HG03432 (cell line): ENCODE measurements around the gene ZNF175.

Experiments used
- ATAC-seq: cut with Tn5 transposase; IDR thresholded peaks from one replicate; pipeline ENCODE4 v1.9.1; 2021; ENCODE audit warnings: mild to moderate bottlenecking, moderate library complexity; ENCODE audit not compliant: unreplicated experiment

ZNF175 gene

GRCh38 chr19:51549533-51550324 lies 21.4 kb upstream of the ZNF175 start:
- no peak for ATAC-seq

DNA sequence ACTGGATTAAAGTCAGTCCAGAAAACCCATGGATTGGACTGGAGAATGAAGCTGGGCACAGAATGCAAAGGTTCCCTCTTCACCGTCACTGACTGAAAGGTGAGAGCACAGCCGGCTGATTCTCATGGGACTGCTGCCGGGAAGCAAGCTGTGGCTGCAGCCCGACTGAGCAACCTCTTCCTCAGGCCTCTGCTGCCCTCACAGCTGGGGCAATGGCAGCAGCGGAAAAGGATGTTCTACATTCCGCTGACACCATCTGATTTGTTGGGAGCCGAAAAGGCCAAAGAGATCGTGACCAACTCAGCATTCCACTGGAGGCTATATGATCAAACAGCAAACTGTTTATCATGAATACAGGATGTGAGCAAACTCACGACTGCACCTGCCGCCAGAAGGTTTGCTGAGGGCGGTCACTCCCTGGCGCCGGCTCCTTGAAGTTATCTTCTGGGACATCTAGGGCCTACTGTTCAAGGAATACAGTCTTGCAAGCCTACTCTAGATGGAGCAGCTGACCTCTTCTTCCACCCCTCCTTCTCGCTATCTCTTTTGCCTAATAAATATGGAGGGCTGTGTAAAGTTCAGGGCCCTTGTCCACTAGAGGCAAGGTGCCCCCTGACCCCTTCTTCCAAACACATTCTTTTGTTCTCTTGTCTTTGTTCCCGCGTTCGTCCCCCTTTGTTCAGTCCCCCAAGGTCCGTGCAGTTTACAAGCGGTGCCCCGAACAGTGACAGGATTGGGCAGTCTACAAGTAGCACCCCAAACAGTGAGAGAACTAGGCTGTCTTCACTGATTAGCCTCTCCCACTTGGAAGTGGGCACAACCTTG lies 20.0 kb upstream of the ZNF175 start:
- ATAC-seq = no peak

GRCh38 chr19:51551673-51552432 lies 19.2 kb upstream of the ZNF175 start:
- ATAC-seq = no peak

- ATAC-seq = no peak
Measured at GRCh38 chr19:51552608-51552995, 18.5 kb upstream of the ZNF175 start.

DNA sequence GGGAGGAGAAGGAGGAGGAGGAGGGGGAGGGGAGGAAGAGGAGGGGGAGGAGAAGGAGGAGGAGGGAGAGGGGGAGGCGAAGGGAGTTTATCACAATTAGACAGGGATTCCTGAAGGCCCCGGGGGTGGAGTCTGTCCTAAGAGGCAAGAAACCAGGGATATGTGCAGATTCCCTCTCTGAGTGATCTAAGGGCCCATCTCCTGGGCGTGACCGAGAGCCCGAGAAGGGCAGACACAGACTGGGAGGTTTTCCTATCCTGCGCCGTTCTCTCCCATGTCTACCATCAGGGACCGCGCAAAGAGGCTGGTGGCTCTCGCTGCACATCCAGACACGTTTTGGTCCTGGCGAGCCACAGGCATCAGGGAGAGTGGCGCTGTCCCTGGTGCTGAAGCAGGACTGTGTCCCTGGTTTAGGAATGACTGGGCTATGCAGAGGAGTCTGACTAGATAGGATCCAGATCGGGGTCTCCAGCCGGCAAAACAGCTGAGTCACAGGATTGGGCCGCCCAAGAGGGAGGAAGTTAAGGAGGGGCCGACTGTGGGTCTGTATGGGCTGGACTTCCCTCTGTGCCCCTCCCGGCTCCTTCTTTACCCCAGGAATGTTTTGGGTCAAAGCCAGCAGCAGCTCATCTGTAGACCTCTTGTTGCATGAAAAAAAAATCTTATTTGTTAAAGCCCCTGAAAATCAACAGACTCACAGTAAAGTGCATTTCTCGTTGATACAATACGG lies 17.9 kb upstream of the ZNF175 start:
- no peak for ATAC-seq

GRCh38 chr19:51559240-51559639 lies 11.8 kb upstream of the ZNF175 start:
- ATAC-seq = no peak

DNA sequence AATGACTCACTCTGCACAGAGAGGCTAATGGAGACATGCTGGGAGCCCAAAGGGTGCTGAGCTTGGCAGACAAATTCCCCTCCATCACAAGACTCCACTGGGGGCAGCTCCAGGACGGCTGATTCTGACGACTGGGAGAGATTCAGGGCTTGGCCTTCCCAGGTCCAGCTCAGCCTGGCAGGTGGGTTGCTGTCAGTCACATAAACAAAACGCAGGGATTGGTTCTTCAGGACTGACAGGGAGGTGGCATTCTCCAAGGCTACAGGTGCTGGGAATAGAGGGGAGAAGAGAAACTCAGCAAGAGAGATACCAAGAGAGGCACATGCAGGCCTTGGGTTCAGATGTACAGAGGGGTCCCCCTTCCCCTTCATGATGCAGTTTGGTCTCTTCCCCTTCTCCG lies 10.7 kb upstream of the ZNF175 start:
- no peak for ATAC-seq

- no peak for ATAC-seq
Measured at GRCh38 chr19:51564791-51565190, 6.3 kb upstream of the ZNF175 start.

DNA sequence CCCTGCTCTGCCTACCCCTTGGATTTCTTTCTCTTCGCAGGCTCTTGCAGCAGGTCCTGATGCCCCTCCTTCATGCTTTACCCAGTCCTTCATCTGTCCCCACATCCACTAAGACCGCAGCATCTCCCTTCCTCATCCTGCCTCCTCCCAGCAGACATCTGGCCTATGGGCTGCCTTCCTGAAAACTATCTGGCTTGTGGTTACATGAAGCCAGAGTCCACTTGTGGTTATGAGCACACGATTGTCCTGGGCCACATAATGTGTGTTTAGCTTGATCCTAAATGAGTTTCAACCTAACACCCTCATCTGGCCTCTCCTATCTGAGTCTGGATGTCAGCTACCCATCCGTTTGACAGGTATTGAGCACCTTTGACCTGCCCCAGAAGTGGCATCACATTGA lies 5.5 kb upstream of the ZNF175 start:
- ATAC-seq = no peak

GRCh38 chr19:51566489-51567100 lies 4.5 kb upstream of the ZNF175 start:
- no peak for ATAC-seq

- ATAC-seq = no peak
Measured at GRCh38 chr19:51567583-51567982, 3.5 kb upstream of the ZNF175 start.

DNA sequence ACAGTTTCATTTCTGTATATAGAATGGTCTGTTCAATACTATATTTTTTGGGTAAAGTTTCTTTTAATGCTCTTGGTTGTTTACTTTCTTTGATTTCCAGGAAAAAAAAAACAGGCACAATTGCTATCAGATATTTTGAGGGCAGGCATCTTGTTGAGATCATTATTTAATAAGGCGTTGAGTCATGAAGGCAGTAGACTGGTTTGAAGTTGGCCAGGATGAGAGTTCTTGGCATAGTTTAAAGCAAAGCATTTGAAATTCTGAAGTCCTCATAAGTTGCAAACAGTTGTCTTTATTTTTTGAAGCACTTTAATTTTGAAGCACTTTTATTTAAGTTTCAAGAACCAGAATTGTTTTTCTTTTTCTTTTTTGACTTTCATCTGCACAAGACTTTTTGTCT lies 2.6 kb upstream of the ZNF175 start:
- ATAC-seq = no peak

- peak; percentile 14 for ATAC-seq
Measured at GRCh38 chr19:51571599-51571998, 516 bp downstream of the ZNF175 start.

GRCh38 chr19:51572410-51572809 lies 1.3 kb downstream of the ZNF175 start:
- ATAC-seq = no peak

DNA sequence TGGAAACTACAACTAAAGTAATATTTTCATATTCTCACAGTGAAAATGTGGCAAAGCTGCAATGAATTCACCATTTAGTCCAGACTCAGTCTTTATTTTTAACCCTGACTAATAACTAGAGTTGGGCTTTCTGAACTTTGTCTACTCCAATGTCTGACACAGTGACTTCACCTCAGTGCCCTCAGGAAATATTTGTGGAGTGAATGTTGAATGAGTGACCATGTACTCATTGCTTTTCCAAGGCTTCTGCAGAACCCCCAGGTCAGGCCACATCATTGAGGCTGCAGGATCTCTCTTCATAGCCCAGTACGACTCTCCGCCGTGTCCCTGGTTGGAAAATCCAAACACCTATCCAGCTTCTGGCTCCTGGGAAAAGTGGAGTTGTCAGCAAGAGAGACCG lies 1.8 kb downstream of the ZNF175 start:
- no peak for ATAC-seq

GRCh38 chr19:51573331-51573730 lies 2.2 kb downstream of the ZNF175 start:
- ATAC-seq = no peak

DNA sequence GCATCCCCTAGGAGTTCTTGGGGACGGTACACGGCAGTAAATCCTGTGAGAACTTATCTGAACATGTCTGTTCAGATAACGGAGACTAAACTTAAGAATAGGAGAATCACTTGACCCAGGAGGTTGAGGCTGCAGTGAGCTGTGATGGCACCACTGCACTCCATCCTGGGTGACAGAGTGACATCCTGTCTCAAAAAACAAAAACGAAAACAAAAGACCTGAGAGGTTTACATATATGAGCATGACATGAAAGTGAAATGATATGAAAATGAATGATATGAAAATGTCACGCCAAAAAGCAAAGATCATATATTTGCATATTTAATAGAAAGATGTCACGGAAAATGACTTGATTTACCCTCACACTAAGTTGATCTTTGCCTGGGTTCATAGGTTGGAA lies 5.8 kb downstream of the ZNF175 start:
- ATAC-seq = no peak

DNA sequence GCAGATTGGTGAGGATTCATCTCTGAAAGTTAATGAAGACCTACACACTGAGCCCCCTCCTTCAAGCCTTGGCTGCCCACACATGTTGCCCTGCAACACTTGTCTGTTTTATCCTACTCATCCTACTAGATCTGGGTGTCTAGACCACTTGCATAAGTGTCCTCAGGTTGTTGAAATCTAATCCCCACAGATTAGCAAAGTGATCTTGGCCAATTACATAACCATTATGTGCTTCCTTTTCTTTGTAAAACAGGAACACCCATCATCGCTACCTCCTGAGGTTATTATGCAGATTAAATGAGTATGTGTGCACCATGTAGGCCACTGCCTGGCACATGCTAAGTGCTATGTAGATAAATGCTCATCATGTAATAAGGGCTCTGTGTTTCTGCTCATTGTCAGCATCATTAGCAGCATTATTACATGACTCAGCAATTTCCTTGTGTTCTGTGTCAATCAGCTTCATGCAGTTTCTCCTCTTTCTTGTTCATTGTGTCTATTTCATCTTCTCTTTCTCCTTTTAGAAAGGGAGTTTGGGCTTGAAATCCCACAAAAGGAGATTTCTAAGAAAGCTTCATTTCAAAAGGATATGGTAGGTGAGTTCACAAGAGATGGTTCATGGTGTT lies 15.1 kb downstream of the ZNF175 start:
- no peak for ATAC-seq

DNA sequence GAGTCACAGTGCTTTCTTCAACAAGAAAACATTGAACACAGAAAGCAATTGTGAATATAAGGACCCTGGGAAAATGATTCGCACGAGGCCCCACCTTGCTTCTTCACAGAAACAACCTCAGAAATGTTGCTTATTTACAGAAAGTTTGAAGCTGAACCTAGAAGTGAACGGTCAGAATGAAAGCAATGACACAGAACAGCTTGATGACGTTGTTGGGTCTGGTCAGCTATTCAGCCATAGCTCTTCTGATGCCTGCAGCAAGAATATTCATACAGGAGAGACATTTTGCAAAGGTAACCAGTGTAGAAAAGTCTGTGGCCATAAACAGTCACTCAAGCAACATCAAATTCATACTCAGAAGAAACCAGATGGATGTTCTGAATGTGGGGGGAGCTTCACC lies 15.7 kb downstream of the ZNF175 start:
- no peak for ATAC-seq
